HFFc6 (cell line): ENCODE data around the gene GRID1. TPM values are rescaled to one million over a fixed set of nuclear protein-coding genes. Genes with fewer than 3 reads are reported as not detected.

Experiments
- DNase-seq: peaks from one replicate; pipeline ENCODE4 v3.0.0-alpha.2; 2018
- H3K27ac Mint-ChIP-seq: 2 replicates; pipeline ENCODE4 v1.8.0; 2020; ENCODE audit warnings: mild to moderate bottlenecking, mixed read lengths
- H3K27me3 Mint-ChIP-seq: 2 replicates; pipeline ENCODE4 v1.8.0; 2021; ENCODE audit warnings: mild to moderate bottlenecking, moderate library complexity, mixed read lengths; ENCODE audit not compliant: insufficient read depth
- H3K36me3 Mint-ChIP-seq: 2 replicates; pipeline ENCODE4 v1.8.0; 2021; ENCODE audit warnings: low read depth, mixed read lengths
- H3K4me1 Mint-ChIP-seq: 2 replicates; pipeline ENCODE4 v1.8.0; 2020; ENCODE audit warnings: low read depth, mixed read lengths
- H3K4me3 Mint-ChIP-seq: 2 replicates; pipeline ENCODE4 v1.8.0; 2020; ENCODE audit warnings: mild to moderate bottlenecking, moderate library complexity, mixed read lengths
- H3K9me3 Mint-ChIP-seq: 2 replicates; pipeline ENCODE4 v1.8.0; 2020; ENCODE audit warnings: mild to moderate bottlenecking, mixed read lengths
- total RNA-seq, 6 experiments: library from RNA; stranded (reverse); fragmentation: NEBNext Ultra II Directional; extraction: Animal tissue kit (Norgen Biotek cat#: 25700); gene quantifications; 2 replicates in 1 of 6; 3 replicates in 5 of 6; pipeline ENCODE4 v1.2.3, GENCODE V29; 2021
- TF ChIP-seq, protein P1 (sequence below): fragments of 200-600 bp; sonication (generic); IDR thresholded peaks from 2 replicates; pipeline ENCODE4 v1.5.0; 2021; ENCODE audit warnings: antibody characterized with exemption, mild to moderate bottlenecking

The GRID1 gene
- total RNA-seq, 6 experiments from 2014 or later, result not detected

DNA sequence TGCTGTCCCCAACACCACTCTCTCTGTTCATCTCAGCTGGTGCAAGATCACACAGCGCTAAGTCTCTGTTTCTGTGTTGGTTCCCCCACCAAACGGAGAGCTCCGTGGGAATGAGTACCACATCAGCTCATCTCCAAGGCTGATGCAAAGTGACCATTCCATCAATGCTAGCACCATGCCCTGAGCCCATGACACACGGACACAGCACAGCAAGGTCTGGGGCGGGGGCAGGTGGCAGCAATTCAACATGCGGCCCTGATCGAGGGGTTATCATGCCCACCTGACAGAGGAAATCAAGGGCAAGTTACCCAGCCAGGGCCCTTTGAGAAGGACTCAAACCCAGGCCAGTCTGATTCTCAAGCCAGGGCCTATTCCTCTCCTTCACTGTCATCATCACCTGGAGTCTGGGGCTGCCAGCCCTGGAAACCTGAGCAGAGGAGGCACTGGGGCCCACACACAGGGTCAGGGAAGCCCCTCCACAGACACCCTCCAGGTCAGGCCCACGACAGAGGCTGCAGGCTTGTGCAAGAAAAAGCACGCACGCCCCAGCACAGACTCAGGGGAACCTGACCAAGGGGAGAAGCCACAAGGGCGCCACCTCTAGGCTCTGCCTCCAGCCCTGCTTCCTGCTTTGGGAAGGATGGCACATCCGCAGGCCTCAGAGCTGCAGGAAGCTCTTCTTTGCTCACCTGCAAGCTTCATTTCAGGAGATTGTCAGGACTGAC lies 74.8 kb downstream of the GRID1 start:
- Mint-ChIP-seq H3K27ac (no peak overlapping the region), H3K36me3 (no peaks in the 10 kb centered on the region), H3K4me3 (no peak overlapping the region), H3K9me3 (no peaks in the 10 kb centered on the region; the same call in 1 of the 2 replicates), H3K27me3 (peaks cover 3% of the 10 kb centered on the region), H3K4me1 (no peaks in the 10 kb centered on the region)
- TF ChIP-seq, protein P1, sequence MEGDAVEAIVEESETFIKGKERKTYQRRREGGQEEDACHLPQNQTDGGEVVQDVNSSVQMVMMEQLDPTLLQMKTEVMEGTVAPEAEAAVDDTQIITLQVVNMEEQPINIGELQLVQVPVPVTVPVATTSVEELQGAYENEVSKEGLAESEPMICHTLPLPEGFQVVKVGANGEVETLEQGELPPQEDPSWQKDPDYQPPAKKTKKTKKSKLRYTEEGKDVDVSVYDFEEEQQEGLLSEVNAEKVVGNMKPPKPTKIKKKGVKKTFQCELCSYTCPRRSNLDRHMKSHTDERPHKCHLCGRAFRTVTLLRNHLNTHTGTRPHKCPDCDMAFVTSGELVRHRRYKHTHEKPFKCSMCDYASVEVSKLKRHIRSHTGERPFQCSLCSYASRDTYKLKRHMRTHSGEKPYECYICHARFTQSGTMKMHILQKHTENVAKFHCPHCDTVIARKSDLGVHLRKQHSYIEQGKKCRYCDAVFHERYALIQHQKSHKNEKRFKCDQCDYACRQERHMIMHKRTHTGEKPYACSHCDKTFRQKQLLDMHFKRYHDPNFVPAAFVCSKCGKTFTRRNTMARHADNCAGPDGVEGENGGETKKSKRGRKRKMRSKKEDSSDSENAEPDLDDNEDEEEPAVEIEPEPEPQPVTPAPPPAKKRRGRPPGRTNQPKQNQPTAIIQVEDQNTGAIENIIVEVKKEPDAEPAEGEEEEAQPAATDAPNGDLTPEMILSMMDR, result no peak
- DNase-seq, result no peak

DNA sequence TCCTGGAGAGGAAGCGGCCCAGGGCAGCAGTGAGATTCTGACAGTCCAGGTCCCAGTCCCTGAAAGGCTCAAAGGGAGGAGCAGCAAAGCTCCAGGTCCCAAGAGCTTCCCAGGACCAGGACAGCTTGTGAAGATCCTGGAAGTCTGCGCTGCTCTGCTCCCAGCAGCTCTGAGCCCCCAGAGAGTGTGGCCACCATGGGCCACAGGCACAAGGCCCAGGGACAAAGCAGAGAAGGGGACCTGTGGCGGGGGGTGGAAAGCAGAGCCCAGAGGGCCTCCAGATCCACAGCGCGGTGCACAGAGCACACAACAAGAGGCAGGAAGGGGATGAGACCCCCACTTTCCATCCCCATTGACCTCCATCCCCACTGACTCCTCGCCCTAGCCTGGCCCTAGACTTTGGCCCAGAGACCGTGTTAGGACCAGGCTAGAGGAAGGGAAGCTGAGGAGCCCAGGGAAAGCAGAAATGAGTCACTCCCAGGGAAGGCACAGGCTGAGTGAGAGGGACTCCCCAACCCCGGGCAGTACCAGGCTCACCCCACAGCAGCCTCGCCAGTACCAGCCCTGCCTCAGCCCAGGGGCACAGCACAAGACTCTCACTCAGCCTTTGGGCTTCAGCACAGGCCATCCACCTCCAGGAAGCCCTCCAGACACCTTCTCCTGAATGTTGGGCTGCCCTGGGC lies 75.5 kb downstream of the GRID1 start:
- no peak for DNase-seq
- Mint-ChIP-seq H3K27me3 (peaks cover 3% of the 10 kb centered on the region), H3K4me1 (no peaks in the 10 kb centered on the region), H3K4me3 (no peak overlapping the region), H3K9me3 (no peaks in the 10 kb centered on the region; the same call in 1 of the 2 replicates), H3K27ac (no peak overlapping the region), H3K36me3 (no peaks in the 10 kb centered on the region)
- TF ChIP-seq, protein P1, result no peak

DNA sequence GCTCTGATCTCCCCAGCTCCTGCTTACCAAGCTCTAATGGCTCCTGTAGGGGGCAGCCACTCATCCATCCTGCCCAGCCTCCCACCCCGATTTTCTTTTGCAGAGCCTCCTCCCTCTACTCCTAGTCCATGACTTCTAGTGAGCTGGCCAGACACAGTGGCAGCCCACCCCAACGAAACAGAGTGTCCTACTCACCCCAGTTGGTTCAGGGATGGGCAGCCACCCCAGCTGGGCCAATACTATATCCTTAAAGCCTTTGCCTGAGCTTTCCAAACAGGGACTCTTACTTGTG lies 77.1 kb downstream of the GRID1 start:
- Mint-ChIP-seq H3K4me3 (no peak overlapping the region), H3K4me1 (no peaks in the 10 kb centered on the region), H3K27me3 (peaks cover 3% of the 10 kb centered on the region; the same call in 1 of the 2 replicates), H3K9me3 (no peaks in the 10 kb centered on the region; the same call in 1 of the 2 replicates), H3K27ac (no peak overlapping the region), H3K36me3 (no peaks in the 10 kb centered on the region)
- TF ChIP-seq, protein P1, result no peak
- no peak for DNase-seq

DNA sequence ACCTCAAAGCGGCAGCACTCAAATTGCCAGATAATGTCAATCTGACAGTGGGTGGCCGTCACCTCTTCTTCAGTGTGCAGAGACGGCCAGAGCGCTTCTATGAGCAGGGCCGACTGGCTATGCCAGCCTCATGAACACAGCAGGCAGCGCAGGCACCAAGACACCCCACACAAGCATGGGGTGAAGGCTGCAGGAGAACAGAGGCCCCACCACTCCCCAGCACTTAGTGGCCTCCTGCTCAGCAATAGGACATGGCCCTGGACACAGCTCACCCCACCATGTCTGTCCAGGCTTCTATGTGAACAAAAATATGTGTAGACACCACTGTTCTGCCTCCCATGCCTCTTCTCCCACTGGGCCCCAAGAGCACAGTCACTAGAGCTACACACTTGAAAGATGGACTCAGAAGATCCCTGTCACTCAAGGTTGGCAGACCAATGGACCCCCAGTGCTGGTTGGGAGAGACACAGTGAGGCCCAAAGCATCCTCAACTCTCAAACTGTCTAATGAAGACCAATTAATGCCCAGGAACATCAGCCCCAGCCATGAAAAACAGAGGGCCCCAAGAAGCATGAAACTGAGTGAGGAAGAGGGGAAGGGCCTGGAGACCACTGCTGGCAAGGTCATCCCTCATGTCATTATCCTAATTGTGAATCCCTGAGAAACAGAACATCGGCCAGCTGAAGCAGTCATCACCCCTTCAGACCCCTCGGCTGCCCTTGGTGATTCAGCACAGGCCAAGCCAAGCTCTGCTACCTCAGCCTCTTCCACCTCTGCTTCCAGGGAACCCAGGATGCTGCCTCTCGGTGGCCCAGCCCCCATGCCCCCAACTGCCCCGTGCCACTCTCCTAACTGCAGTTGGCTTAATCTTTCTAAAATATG lies 77.7 kb downstream of the GRID1 start:
- Mint-ChIP-seq H3K4me1 (no peaks in the 10 kb centered on the region), H3K27me3 (peaks cover 2% of the 10 kb centered on the region; the same call in 1 of the 2 replicates), H3K27ac (no peak overlapping the region), H3K36me3 (no peaks in the 10 kb centered on the region), H3K4me3 (no peak overlapping the region), H3K9me3 (peaks cover 4% of the 10 kb centered on the region; the same call in 1 of the 2 replicates)
- no peak for DNase-seq
- TF ChIP-seq, protein P1, result no peak

GRCh38 chr10:86287966-86288579 lies 78.5 kb downstream of the GRID1 start:
- H3K4me3 Mint-ChIP-seq, result no peak overlapping the region
- H3K9me3 Mint-ChIP-seq, result peaks cover 11% of the 10 kb centered on the region; the same call in 1 of the 2 replicates
- no peak for DNase-seq
- H3K4me1 Mint-ChIP-seq, result no peaks in the 10 kb centered on the region
- TF ChIP-seq, protein P1, result no peak
- H3K36me3 Mint-ChIP-seq, result no peaks in the 10 kb centered on the region
- no peak overlapping the region for H3K27ac Mint-ChIP-seq
- H3K27me3 Mint-ChIP-seq, result 0 out of 2 replicates have a peak, but pooled peaks cover 1% of the 10 kb centered on the region
